ENCODE results near the gene VSIG10.
A peak's percentile ranks its signal among the peaks of the same experiment; 100 is the strongest.

The VSIG10 gene

DNA sequence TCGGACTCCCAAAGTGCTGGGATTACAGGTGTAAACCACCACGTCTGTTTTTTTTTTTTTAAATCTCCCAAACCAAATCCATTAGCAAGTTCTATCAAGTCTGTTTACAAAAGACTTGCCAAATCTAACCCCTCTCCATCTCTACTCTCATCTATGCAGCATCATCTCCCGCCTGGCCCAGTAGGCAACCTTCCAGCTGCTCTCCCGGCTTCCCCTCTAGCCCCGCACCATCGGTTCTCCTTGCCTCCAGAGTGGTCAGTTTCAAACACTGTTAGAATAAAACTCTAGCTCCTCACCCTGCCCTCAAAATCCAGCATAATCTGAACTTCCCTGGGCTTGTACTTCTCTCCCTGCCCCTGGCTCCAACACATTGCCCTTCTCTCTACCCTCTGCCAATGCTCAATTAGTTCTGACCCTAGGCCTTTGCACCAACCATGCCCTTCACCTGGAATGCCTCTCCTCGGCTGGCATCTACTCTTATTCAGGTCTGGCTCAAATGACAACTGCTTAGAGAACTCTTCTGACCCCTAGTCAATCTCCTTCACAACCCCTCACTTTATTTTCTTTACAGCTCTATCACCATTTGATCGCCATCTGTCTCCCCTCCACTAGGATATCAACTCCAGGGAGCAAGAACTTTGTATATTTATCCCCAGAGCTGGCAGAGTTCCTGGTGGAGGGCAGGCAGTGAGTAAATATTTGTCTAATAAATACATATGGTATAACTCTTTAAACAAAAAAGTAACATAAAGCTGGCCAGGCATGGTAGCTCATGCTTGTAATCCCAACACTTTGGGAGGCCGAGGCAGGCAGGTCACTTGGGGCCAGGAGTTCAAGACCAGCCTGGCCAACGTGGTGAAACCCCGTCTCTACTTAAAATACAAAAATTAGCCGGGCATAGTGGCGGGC is 47.7 kb downstream of the VSIG10 start:
- Mint-ChIP-seq H3K4me1 (peaks cover 39% of the 10 kb centered on the region), H3K27ac (no peak overlapping the region), H3K9me3 (no peaks in the 10 kb centered on the region), H3K36me3 (peaks cover 3% of the 10 kb centered on the region), H3K4me3 (no peak overlapping the region), H3K27me3 (no peaks in the 10 kb centered on the region)

DNA sequence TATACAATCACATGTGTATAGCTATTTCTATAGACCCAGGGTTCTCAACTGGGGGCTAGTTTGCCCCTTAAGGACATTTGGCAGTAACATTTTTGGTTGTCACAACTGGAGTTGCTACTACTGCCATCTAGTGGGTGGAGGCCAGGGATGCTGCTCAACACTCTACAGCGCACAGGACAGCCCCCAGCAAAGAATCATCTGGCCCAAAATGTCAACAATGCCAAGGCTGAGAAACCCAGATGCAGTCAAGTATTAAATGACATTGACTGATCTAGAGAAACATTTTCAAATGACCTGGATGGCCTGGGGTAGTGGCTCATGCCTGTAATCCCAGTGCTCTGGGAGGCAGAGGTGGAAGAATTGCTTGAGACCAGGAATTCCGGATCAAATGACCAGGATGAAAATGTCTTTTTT is 48.7 kb downstream of the VSIG10 start:
- Mint-ChIP-seq H3K27ac (peak overlapping the region; percentile 84), H3K4me1 (peaks cover 39% of the 10 kb centered on the region), H3K36me3 (peaks cover 7% of the 10 kb centered on the region)

DNA sequence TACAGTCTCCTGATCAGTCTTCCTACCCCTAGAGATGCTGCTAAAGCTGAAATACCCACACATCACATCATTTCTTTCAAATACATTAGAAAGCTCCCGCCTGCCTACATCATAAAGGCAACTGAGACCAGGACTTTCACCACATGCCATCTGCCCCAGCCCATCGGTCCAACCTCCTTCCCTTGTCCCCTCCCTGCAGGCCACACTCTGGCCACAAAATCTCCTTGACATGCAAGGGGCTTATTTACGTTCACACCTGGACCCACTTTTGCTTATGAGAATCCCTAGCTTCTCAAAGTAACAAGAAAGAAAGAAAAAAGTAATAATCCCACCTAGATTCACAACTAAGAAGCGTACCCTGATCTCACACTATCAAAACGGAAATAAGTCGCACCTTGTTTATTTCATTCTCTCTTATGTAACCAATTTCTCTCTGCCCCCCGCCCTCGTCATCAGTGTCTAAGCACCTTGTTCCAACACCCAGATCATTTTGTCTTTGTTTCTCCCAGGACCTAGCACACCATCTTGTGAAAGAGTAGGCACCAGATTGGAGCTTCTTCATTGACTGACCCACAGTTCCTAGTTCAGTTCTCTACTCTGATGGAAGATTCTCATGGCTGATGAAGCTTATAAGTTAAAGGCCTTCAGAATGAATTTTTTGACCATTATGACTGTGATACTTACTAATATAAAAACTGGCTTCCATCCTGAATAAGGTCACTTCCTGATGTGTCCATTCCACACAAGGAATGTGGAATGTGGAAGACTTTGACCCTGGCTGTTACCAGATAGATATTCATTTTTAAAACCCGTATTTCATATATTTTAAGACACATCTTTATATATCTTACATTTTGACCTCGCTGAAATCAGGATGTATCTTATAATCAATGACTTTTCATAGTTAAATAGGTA is 50.5 kb downstream of the VSIG10 start:
- Mint-ChIP-seq H3K4me1 (peaks cover 22% of the 10 kb centered on the region), H3K27ac (peak overlapping the region; percentile 4), H3K36me3 (peaks cover 11% of the 10 kb centered on the region), H3K27me3 (no peaks in the 10 kb centered on the region), H3K4me3 (no peak overlapping the region), H3K9me3 (no peaks in the 10 kb centered on the region)

More for the DNA sequence above, 48.7 kb downstream of the VSIG10 start:
- H3K4me3 Mint-ChIP-seq, result no peak overlapping the region
- no peaks in the 10 kb centered on the region for H3K27me3 Mint-ChIP-seq
- no peaks in the 10 kb centered on the region for H3K9me3 Mint-ChIP-seq

DNA sequence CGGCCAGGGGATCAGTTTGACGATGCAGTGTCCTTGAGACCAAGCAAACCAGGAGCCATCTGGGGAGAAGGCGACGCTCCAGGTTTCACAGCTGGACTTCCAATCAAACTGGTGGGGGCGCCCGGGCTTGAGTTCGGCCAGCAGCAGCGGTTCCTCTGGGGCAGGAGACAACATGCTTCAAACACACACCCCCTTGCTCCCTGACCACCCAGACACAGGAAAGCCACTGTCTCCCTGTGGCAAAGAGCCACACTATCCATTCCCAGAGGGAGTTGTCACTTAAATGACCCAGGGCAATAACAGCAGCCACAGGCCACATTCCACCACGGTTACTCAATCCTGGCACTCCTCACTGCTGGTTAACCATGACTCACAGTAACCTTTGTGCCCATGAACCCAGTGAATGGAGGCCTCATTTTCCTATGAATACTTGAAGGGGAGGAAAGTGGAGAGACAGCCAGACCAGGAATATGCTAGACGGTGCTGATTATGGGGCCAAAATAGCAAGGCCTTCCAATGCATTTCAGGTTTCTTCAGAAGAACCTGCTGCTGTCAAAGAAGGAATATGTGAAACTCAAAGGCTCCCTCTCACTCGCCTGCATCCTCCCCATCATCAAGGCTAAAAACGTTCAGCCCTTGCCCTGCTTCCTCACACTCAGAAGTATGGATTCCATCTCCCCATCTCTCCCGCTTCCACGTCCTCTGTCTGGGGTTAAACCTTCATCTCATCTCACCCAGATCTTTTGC is 51.3 kb downstream of the VSIG10 start:
- H3K36me3 Mint-ChIP-seq, result peaks cover 11% of the 10 kb centered on the region
- no peaks in the 10 kb centered on the region for H3K9me3 Mint-ChIP-seq
- no peaks in the 10 kb centered on the region for H3K27me3 Mint-ChIP-seq
- H3K4me1 Mint-ChIP-seq, result peaks cover 22% of the 10 kb centered on the region
- peak overlapping the region; percentile 4 for H3K27ac Mint-ChIP-seq
- H3K4me3 Mint-ChIP-seq, result no peak overlapping the region

DNA sequence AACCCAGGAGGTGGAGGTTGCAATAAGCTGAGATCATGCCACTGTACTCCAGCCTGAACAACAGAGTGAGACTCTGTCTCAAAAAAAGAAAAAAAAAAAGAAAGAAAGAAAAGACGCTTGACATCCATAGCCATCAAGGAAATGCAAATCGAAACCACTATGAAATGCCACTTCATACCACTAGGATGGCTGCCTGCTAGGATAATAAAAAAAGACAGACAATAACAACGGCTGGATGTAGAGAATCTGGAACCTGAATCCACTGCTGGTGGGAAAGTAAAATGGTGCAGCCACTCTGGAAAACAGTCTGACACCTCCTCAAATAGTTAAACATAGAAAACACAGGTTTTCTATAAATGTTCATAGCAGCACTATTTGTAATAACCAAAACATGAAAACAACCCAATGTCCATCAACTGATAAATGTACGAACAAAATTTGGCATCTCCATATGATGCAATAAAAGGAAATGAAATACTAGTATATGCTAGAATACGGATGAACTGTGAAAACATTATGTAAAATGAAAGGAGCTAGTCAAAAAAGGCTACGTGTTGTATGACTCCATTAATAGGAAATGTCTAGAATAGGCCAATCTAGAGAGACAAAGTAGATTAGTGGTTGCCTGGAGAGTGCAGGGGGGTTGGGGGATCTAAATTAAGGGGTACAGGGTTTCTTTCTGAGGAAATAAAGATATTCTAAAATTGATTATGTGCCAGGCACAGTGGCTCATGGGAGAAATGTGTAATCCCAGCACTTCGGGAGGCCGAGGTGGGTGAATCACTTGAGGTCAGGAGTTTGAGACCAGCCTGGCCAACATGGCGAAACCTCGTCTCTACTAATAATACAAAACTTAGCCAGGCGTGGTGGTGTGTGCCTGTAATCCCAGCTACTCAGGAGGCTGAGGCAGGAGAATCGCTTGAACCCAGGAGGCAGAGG is 52.6 kb downstream of the VSIG10 start:
- Mint-ChIP-seq H3K4me3 (no peak overlapping the region), H3K27ac (no peak overlapping the region), H3K9me3 (no peaks in the 10 kb centered on the region), H3K36me3 (peaks cover 11% of the 10 kb centered on the region), H3K27me3 (no peaks in the 10 kb centered on the region), H3K4me1 (peaks cover 21% of the 10 kb centered on the region)

DNA sequence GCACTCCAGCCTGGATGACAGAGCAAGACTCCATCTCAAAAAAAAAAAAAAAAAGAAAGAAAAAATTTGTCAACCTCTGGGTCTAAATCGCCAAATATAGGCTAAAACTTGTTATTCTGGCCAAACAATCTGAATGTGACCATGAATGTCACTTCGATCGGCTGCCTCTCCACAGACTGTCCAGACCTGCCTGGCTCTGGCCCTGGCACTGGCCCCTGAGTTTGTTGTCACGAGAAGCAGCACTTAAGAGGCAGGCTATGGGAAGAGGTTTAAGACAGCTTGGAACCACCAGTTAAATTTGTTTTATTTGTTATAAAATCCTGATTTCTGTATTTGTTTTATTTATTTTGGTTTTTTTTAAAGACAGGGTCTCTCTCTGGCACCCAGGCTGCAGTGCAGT is 57.4 kb downstream of the VSIG10 start:
- H3K27me3 Mint-ChIP-seq, result no peaks in the 10 kb centered on the region
- no peak overlapping the region for H3K4me3 Mint-ChIP-seq
- peaks cover 18% of the 10 kb centered on the region for H3K36me3 Mint-ChIP-seq
- H3K27ac Mint-ChIP-seq, result no peak overlapping the region
- H3K9me3 Mint-ChIP-seq, result no peaks in the 10 kb centered on the region
- H3K4me1 Mint-ChIP-seq, result peaks cover 18% of the 10 kb centered on the region

DNA sequence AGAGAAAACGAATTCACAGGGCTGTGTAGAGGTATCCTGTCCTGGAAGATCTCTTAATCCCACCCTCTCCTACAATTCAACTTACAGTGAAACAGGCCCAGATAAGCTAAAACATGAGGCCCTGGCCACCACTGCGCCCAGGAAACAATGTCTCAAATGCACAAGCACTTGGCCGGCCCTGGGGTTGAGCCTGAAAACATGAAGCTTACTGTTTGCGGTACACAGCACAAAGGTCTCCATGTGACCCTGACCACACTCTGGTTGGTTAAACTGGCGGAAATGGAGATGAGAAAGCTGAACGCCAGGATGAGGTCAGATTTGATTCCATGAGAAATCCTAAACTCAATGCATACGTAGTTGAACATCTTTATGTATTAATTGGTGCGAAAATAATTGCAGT is 59.2 kb downstream of the VSIG10 start:
- peaks cover 14% of the 10 kb centered on the region for H3K4me1 Mint-ChIP-seq
- H3K27me3 Mint-ChIP-seq, result no peaks in the 10 kb centered on the region
- peaks cover 16% of the 10 kb centered on the region for H3K36me3 Mint-ChIP-seq

DNA sequence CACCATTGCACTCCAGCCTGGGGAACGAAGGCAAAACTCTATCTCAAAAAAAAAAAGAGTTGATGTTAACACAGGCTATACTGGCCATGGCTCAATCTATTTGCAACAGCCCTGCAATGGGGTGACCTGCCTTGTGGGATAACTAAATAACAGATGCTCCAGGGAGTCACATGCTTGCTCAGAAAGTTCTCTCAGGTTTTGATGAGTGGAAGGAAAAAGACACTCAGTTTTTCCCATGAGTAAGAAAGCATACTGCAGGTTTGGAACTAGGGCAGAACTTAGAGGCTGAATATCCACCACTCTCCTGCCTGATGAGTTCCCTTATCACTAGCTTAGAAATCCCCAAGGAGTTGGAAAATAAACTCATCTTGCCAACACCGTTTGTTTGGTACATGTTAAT is 59.7 kb downstream of the VSIG10 start:
- Mint-ChIP-seq H3K4me1 (peaks cover 14% of the 10 kb centered on the region), H3K9me3 (no peaks in the 10 kb centered on the region), H3K4me3 (peak overlapping the region; percentile 13), H3K27ac (peak overlapping the region; percentile 70), H3K27me3 (no peaks in the 10 kb centered on the region), H3K36me3 (peaks cover 15% of the 10 kb centered on the region)

More for the DNA sequence above, 59.2 kb downstream of the VSIG10 start:
- H3K27ac Mint-ChIP-seq, result peak overlapping the region; percentile 70
- H3K4me3 Mint-ChIP-seq, result peak overlapping the region; percentile 13
- H3K9me3 Mint-ChIP-seq, result no peaks in the 10 kb centered on the region

DNA sequence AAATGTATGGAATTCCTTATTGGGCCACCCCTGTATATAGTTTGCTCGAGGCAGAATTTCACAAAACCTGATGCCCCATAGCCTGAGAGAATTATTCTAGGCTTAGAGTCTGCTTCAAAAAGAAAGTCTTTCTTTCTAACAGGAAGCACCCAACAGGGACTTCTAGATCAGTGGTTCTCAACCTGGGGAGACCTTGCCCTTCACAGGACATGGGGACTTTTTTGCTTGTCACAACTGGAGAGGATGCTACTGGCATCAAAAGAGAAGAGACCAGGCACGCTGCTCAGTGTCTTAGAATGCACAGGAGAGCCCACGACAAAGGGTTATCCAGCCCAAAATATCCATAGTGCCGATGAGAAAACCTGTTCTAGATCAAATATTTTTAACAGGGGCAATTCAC is 61.7 kb downstream of the VSIG10 start:
- Mint-ChIP-seq H3K27ac (no peak overlapping the region), H3K4me1 (peaks cover 14% of the 10 kb centered on the region)

DNA sequence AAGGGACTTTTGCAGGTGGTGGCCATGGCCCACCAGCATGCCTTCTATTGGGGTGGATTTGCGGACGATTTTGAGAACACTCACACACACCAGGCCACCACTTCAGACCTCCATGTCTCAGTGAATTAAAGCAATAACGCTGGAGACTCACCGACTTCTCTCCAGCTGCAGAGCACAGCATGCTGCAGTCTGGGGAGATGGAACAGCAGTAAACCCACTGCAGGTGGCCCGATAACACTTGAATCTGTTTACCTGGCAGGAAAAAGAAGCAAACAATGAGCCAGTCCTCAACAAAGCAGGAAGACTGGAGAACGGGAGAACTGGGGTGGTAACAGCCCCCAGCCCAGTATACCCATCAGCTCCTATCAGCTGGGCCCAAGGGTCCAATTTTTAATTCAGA is 65.7 kb downstream of the VSIG10 start:
- no peaks in the 10 kb centered on the region for H3K9me3 Mint-ChIP-seq
- peaks cover 26% of the 10 kb centered on the region for H3K36me3 Mint-ChIP-seq
- H3K4me3 Mint-ChIP-seq, result no peak overlapping the region
- H3K27ac Mint-ChIP-seq, result no peak overlapping the region
- H3K27me3 Mint-ChIP-seq, result no peaks in the 10 kb centered on the region
- H3K4me1 Mint-ChIP-seq, result peaks cover 14% of the 10 kb centered on the region

More for the DNA sequence above, 61.7 kb downstream of the VSIG10 start:
- Mint-ChIP-seq H3K9me3 (no peaks in the 10 kb centered on the region), H3K27me3 (no peaks in the 10 kb centered on the region), H3K36me3 (peaks cover 19% of the 10 kb centered on the region), H3K4me3 (no peak overlapping the region)

DNA sequence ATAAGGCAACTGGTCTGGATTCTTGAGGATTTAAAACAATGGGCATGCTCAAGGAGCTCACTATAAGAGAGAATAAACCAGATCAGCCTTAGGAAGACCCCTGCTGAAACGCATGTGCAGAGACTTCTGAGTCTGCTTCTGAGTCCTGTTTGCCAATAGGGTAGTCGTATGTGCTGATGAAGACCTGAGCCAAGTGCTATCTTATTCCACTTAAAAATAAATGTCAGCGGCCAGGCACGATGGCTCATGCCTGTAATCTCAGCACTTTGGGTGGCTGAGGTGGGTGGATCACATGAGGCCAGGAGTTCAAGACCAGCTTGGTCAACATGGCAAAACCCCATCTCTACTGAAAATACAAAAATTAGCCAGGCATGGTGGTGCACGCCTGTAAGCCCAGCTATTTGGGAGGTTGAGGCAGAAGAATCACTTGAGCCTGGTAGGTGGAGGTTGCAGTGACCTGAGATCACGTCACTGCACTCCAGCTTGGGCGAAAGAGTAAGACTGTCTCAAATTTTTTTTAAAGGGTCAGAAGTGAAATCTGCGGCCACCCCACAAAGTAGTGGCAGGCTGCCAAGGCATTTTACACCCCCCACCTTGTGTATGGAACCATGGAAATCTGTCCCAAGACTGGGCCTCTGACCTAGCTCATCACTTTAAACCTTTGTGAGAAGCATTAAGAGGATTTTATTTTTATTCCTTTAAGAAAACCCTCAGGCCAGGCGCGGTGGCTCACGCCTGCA is 67.0 kb downstream of the VSIG10 start:
- H3K4me1 Mint-ChIP-seq, result peaks cover 14% of the 10 kb centered on the region
- H3K36me3 Mint-ChIP-seq, result peaks cover 23% of the 10 kb centered on the region
- H3K9me3 Mint-ChIP-seq, result no peaks in the 10 kb centered on the region
- no peaks in the 10 kb centered on the region for H3K27me3 Mint-ChIP-seq
- no peak overlapping the region for H3K4me3 Mint-ChIP-seq
- peak overlapping the region; percentile 88 for H3K27ac Mint-ChIP-seq

DNA sequence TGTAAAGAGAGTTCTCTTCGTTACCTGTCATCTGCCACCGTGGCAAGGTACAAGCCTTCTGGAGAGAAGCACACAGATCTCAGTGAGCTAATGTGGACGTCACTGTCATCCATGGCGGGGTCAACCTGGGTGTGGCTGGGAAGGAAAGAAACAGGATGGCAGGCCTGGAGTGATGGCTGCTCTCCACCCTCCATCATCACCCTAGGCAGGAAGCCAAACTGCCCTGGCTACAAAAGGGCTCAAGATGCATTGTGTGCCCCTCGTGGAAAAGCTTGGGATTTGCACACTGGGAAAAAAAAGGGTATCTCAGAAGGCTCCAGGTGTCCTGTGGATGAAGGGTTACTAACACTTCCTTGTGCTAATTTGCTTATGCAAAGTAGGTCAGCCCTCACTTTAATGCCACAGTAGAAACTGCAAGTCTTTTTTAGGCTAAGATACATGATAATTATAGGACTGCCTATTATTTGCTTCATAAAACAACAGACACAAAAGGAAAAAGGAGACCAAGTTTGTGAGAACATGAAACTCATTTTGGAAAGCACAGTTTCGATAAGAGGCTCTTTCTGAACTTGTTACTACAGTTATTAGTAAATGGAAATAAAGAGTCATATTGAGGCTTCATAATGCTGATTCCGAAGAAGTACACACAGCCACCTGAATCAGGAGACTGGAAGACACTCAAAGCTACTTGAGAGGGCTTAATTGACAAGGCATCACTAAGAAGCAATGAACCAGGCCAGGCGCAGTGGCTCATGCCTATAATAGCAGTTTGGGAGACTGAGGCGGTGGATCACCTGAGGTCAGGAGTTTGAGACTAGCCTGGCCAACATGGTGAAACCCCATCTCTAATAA is 68.4 kb downstream of the VSIG10 start:
- no peak overlapping the region for H3K4me3 Mint-ChIP-seq
- peaks cover 18% of the 10 kb centered on the region for H3K36me3 Mint-ChIP-seq
- H3K27me3 Mint-ChIP-seq, result no peaks in the 10 kb centered on the region
- peaks cover 14% of the 10 kb centered on the region for H3K4me1 Mint-ChIP-seq
- peak overlapping the region; percentile 88 for H3K27ac Mint-ChIP-seq
- H3K9me3 Mint-ChIP-seq, result no peaks in the 10 kb centered on the region
